Thymus (tissue), 11 donors: Measurements from ENCODE around the gene GATAD2A. TPM values are rescaled to one million over a fixed set of nuclear protein-coding genes. Genes with fewer than 3 reads are reported as not detected.

Source experiments
- DNase-seq, 9 donors: peaks; one replicate each; pipeline ENCODE4 v3.0.0-alpha.2; 2013; ENCODE audit warnings: low spot score in 9 of 9, low read depth in 6 of 9, missing footprints in 1 of 9
- H3K27ac ChIP-seq, 2 donors: one replicate each; pipeline ENCODE4 v1.5.1; 2013; ENCODE audit warnings: control low read depth in 1 of 2, low read depth in 1 of 2, low read length in 1 of 2, mild to moderate bottlenecking in 1 of 2, moderate library complexity in 1 of 2
- H3K27me3 ChIP-seq, 2 donors: one replicate each; pipeline ENCODE4 v1.5.1; 2013; ENCODE audit warnings: low read length in 1 of 2; ENCODE audit not compliant: control insufficient read depth in 2 of 2, insufficient read depth in 1 of 2
- H3K36me3 ChIP-seq, 2 donors: one replicate each; pipeline ENCODE4 v1.5.1; 2013; ENCODE audit warnings: low read length in 1 of 2, mild to moderate bottlenecking in 1 of 2, moderate library complexity in 1 of 2; ENCODE audit not compliant: control insufficient read depth in 2 of 2, insufficient read depth in 2 of 2
- H3K4me1 ChIP-seq, 2 donors: one replicate each; pipeline ENCODE4 v1.5.1; 2013; ENCODE audit warnings: low read length in 2 of 2; ENCODE audit not compliant: control insufficient read depth in 2 of 2, insufficient read depth in 2 of 2
- H3K4me3 ChIP-seq, 2 donors: one replicate each; pipeline ENCODE4 v1.5.1; 2013; ENCODE audit warnings: low read length in 2 of 2, control low read depth in 1 of 2, mild to moderate bottlenecking in 1 of 2
- H3K9me3 ChIP-seq, 2 donors: one replicate each; pipeline ENCODE4 v1.5.1; 2013; ENCODE audit warnings: low read length in 1 of 2, mild to moderate bottlenecking in 1 of 2; ENCODE audit not compliant: control insufficient read depth in 2 of 2, insufficient read depth in 1 of 2
- WGBS: extraction: QIAGEN DNeasy Blood & Tissue Kit; methylation state at CpG from one replicate; pipeline ENCODE4 v1.1.7; 2013; 5-methylcytosine and 5-hydroxymethylcytosine counted together
- polyA plus RNA-seq: library from polyadenylated mRNA; stranded (reverse); fragments of 200-250 nt; gene quantifications from one replicate; pipeline ENCODE4 v1.2.3, GENCODE V29; 2013
- total RNA-seq: library from RNA; stranded (reverse); fragments of 120-200 nt; gene quantifications from one replicate; pipeline ENCODE4 v1.2.4, GENCODE V29; 2013
- donor health status: healthy.

The GATAD2A gene
- total and polyA plus RNA-seq, 2 donors = 20.9 to 24.9 TPM

GRCh38 chr19:19426799-19427198 lies 21.3 kb downstream of the GATAD2A start:
- H3K4me3 ChIP-seq = no peak overlapping the region
- H3K27me3 ChIP-seq = no peaks in the 10 kb centered on the region
- DNase-seq = no peak
- no peaks in the 10 kb centered on the region for H3K9me3 ChIP-seq
- peaks cover 0 to 8% of the 10 kb centered on the region in 2 donors for H3K4me1 ChIP-seq
- 96% methylated on average over 4 of the region's 4 CpGs for WGBS
- peaks cover 19% of the 10 kb centered on the region in 2 donors for H3K36me3 ChIP-seq
- no peak overlapping the region for H3K27ac ChIP-seq

GRCh38 chr19:19427302-19427701 lies 21.8 kb downstream of the GATAD2A start:
- Histone ChIP-seq H3K4me1 (peaks cover 0 to 8% of the 10 kb centered on the region in 2 donors), H3K27ac (no peak overlapping the region), H3K9me3 (no peaks in the 10 kb centered on the region), H3K4me3 (no peak overlapping the region), H3K27me3 (no peaks in the 10 kb centered on the region), H3K36me3 (peaks cover 14 to 19% of the 10 kb centered on the region in 2 donors)
- WGBS = 89% methylated on average over 3 of the region's 3 CpGs
- no peak for DNase-seq

- Histone ChIP-seq H3K36me3 (peaks cover 14 to 19% of the 10 kb centered on the region in 2 donors), H3K27ac (no peak overlapping the region), H3K4me3 (no peak overlapping the region), H3K4me1 (peaks cover 0 to 8% of the 10 kb centered on the region in 2 donors), H3K27me3 (no peaks in the 10 kb centered on the region), H3K9me3 (no peaks in the 10 kb centered on the region)
- no peak for DNase-seq
- 95% methylated on average over 5 of the region's 5 CpGs for WGBS
Observed at GRCh38 chr19:19427944-19428343, 22.5 kb downstream of the GATAD2A start.

- H3K27ac ChIP-seq = no peak overlapping the region
- no peaks in the 10 kb centered on the region for H3K27me3 ChIP-seq
- H3K9me3 ChIP-seq = no peaks in the 10 kb centered on the region
- no peak overlapping the region for H3K4me3 ChIP-seq
- no peak for DNase-seq
- peaks cover 0 to 8% of the 10 kb centered on the region in 2 donors for H3K4me1 ChIP-seq
- peaks cover 14 to 19% of the 10 kb centered on the region in 2 donors for H3K36me3 ChIP-seq
- 99% methylated on average over 10 of the region's 10 CpGs for WGBS
Observed at GRCh38 chr19:19428746-19429145, 23.3 kb downstream of the GATAD2A start.

GRCh38 chr19:19429361-19429760 lies 23.9 kb downstream of the GATAD2A start:
- no peak overlapping the region for H3K4me3 ChIP-seq
- H3K36me3 ChIP-seq = peaks cover 9 to 16% of the 10 kb centered on the region in 2 donors
- H3K9me3 ChIP-seq = no peaks in the 10 kb centered on the region
- peaks cover 2 to 8% of the 10 kb centered on the region in 2 donors for H3K4me1 ChIP-seq
- 94% methylated on average over 12 of the region's 12 CpGs for WGBS
- H3K27me3 ChIP-seq = no peaks in the 10 kb centered on the region
- no peak overlapping the region for H3K27ac ChIP-seq
- no peak for DNase-seq

GRCh38 chr19:19432732-19433131 lies 27.3 kb downstream of the GATAD2A start:
- H3K27me3 ChIP-seq = no peaks in the 10 kb centered on the region
- H3K4me3 ChIP-seq = no peak overlapping the region
- peaks cover 9 to 27% of the 10 kb centered on the region in 2 donors for H3K36me3 ChIP-seq
- no peak for DNase-seq
- H3K9me3 ChIP-seq = no peaks in the 10 kb centered on the region
- H3K27ac ChIP-seq = no peak overlapping the region
- peaks cover 0 to 2% of the 10 kb centered on the region in 2 donors for H3K4me1 ChIP-seq
- 94% methylated on average over 2 of the region's 2 CpGs for WGBS

- Histone ChIP-seq H3K27me3 (no peaks in the 10 kb centered on the region), H3K36me3 (peaks cover 14 to 28% of the 10 kb centered on the region in 2 donors), H3K27ac (no peak overlapping the region), H3K4me3 (no peak overlapping the region), H3K9me3 (no peaks in the 10 kb centered on the region), H3K4me1 (peaks cover 0 to 2% of the 10 kb centered on the region in 2 donors)
- no peak for DNase-seq
- WGBS = 97% methylated on average over 3 of the region's 3 CpGs
Observed at GRCh38 chr19:19433666-19434213, 28.3 kb downstream of the GATAD2A start.

- WGBS = 95% methylated on average over 8 of the region's 8 CpGs
Observed at GRCh38 chr19:19434483-19435045, 29.1 kb downstream of the GATAD2A start.

GRCh38 chr19:19436137-19436691 lies 30.7 kb downstream of the GATAD2A start:
- peaks cover 0 to 2% of the 10 kb centered on the region in 2 donors for H3K4me1 ChIP-seq
- no peak for DNase-seq
- H3K4me3 ChIP-seq = no peak overlapping the region
- H3K27me3 ChIP-seq = no peaks in the 10 kb centered on the region
- no peak overlapping the region for H3K27ac ChIP-seq
- 96% methylated on average over 10 of the region's 10 CpGs for WGBS
- H3K9me3 ChIP-seq = no peaks in the 10 kb centered on the region
- peaks cover 5 to 29% of the 10 kb centered on the region in 2 donors for H3K36me3 ChIP-seq

More at GRCh38 chr19:19434483-19435045, 29.1 kb downstream of the GATAD2A start:
- no peak overlapping the region for H3K4me3 ChIP-seq
- peaks cover 11 to 28% of the 10 kb centered on the region in 2 donors for H3K36me3 ChIP-seq
- H3K4me1 ChIP-seq = peaks cover 0 to 2% of the 10 kb centered on the region in 2 donors
- no peaks in the 10 kb centered on the region for H3K9me3 ChIP-seq
- no peak for DNase-seq
- no peaks in the 10 kb centered on the region for H3K27me3 ChIP-seq
- no peak overlapping the region for H3K27ac ChIP-seq
